DMS 273 (cell line): ENCODE measurements around the gene MYOC.
"Not testable (repeated sequence)": the region's sequence is repeated elsewhere in the genome, so short reads cannot be mapped to it uniquely, and the experiment has no call there.

Experiments
- DNase-seq: peaks from one replicate; lab custom pipeline; 2025; ENCODE audit not compliant: unreplicated experiment; lab: John Stamatoyannopoulos, UW

MYOC gene

GRCh38 chr1:171610385-171610784, 42.1 kb downstream of the MYOC start:
- DNase-seq = no peak

- DNase-seq = no peak
Observed at GRCh38 chr1:171606402-171606941, 46.0 kb downstream of the MYOC start.

- DNase-seq = not testable (repeated sequence)
Observed at GRCh38 chr1:171603042-171603441, 49.4 kb downstream of the MYOC start.

GRCh38 chr1:171600862-171601261, 51.6 kb downstream of the MYOC start:
- no peak for DNase-seq

DNA sequence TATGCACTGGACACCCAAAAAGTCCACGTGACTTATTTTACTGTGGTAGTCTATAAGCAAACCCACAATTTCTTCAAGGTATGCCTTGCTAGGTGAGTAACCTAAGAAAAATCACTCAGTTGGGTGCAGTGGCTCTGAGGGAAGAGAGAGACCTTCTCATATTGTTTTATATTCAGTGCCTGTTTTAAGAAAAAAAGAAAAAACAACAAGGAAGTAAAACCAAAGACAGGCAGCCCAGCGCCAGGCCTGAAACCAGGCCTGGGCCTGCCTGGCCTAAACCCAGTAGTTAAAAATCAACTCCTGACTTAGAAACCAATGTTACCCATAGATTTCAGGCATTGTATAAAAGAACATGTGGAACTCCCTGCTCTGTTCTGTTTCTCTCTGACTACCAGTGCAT, 52.2 kb downstream of the MYOC start:
- DNase-seq = not testable (repeated sequence)

GRCh38 chr1:171597203-171597602, 55.3 kb downstream of the MYOC start:
- DNase-seq = peak; percentile 16

- no peak for DNase-seq
Observed at GRCh38 chr1:171596705-171597104, 55.8 kb downstream of the MYOC start.

GRCh38 chr1:171596119-171596518, 56.4 kb downstream of the MYOC start:
- DNase-seq = no peak

DNA sequence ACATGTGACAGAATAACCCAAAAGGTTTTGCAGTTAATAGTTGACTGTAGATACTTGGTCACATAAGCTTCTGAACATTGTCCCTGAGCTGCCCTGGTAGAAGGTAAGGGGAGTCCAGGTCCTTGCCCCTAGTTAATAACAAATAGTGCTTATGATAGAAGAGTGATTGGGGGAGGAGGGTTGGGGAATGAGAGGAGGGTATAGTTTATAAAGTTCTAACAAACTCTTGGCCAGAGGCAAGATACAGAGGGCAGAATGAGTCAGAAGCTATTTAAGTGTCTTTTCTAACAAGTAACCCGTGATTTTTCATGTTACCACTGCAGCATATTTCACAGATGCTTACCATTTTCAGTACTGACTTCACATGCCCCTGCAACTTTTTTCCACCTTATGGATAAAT, 57.2 kb downstream of the MYOC start:
- peak; percentile 11 for DNase-seq

DNA sequence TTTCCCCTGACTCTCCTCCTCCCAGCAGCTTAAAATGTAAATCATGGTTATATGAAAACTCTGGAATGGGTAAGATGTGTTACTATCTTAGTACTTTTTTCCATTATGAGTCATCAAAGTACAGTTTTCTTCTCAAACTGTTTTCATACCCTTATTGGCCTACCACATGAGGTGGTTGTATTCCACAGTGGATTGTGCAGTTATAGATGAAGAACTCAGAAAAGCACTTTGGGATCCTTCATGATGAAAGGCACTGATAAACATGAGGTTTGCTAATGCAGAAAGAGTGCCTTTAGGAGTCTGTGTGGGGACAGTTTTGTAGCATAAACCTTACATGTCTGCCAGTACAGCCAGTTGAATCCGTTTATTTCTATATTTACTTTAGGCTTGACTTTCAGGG, 62.5 kb downstream of the MYOC start:
- DNase-seq = no peak

DNA sequence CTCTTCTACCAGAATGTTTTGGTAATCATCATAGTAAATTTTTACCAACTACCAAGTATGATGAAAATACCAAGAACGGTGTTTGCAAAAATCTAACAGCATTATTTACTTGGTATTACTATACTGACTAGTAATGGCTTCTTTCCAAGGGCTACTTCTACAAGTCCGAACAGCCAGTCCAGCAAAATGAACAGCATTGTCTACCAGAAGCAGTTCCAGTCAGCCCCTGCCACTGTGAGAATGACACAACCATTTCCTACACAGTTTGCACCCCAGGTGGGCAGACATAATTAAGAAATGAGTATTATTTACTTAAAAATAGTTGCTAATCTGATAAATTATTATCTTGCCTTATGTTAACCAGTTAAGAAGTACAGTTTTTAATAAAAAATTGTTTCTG, 64.3 kb downstream of the MYOC start:
- no peak for DNase-seq

DNA sequence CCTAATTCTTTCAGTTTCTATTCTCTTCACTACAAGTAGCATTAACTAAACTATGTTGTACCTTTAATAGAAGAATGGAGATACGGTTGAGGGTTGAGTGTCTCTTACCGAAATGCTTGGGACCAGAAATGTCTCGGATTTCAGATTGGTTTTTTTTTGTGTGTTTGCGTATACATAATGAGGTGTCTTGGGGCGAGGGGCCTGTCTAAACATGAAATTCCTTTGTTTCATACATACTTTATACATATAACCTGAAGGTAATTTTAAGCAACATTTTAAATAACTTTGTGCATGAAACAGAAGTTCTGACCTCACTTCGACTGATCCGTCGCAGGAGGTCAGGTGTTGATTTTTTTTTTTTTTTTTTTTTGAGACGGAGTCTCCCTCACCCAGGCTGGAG, 66.8 kb downstream of the MYOC start:
- no peak for DNase-seq
